ENCODE results near the gene RALGPS1.

The RALGPS1 gene

GRCh38 chr9:127205952-127206351, 291.4 kb downstream of the RALGPS1 start:
- TF ChIP-seq, protein P1, sequence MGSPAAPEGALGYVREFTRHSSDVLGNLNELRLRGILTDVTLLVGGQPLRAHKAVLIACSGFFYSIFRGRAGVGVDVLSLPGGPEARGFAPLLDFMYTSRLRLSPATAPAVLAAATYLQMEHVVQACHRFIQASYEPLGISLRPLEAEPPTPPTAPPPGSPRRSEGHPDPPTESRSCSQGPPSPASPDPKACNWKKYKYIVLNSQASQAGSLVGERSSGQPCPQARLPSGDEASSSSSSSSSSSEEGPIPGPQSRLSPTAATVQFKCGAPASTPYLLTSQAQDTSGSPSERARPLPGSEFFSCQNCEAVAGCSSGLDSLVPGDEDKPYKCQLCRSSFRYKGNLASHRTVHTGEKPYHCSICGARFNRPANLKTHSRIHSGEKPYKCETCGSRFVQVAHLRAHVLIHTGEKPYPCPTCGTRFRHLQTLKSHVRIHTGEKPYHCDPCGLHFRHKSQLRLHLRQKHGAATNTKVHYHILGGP (tag by site-specific recombination; IDR thresholded peaks at IDR 0.05) = no peak
- no peak for TF ChIP-seq ZNF621 (tag by site-specific recombination; IDR thresholded peaks at IDR 0.05)
- TF ChIP-seq SP2 (tag by site-specific recombination; IDR thresholded peaks at IDR 0.05) = no peak
- TF ChIP-seq, protein P2, sequence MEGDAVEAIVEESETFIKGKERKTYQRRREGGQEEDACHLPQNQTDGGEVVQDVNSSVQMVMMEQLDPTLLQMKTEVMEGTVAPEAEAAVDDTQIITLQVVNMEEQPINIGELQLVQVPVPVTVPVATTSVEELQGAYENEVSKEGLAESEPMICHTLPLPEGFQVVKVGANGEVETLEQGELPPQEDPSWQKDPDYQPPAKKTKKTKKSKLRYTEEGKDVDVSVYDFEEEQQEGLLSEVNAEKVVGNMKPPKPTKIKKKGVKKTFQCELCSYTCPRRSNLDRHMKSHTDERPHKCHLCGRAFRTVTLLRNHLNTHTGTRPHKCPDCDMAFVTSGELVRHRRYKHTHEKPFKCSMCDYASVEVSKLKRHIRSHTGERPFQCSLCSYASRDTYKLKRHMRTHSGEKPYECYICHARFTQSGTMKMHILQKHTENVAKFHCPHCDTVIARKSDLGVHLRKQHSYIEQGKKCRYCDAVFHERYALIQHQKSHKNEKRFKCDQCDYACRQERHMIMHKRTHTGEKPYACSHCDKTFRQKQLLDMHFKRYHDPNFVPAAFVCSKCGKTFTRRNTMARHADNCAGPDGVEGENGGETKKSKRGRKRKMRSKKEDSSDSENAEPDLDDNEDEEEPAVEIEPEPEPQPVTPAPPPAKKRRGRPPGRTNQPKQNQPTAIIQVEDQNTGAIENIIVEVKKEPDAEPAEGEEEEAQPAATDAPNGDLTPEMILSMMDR (tag by site-specific recombination; IDR thresholded peaks at IDR 0.05) = no peak
- TF ChIP-seq ZNF707 (tag by site-specific recombination; IDR thresholded peaks at IDR 0.05) = no peak
- TF ChIP-seq ZSCAN16 (tag by site-specific recombination; IDR thresholded peaks at IDR 0.05) = no peak
- no peak for TF ChIP-seq ZNF449 (tag by site-specific recombination; IDR thresholded peaks at IDR 0.05)
- TF ChIP-seq ZNF121 (tag by site-specific recombination; IDR thresholded peaks at IDR 0.05) = no peak
- no peak for TF ChIP-seq ZNF830 (tag by site-specific recombination; IDR thresholded peaks at IDR 0.05; ENCODE audit: low read depth)
- Histone ChIP-seq H3K4me3 (ENCODE audit: low read depth, low read length) (no peak overlapping the region), H3K36me3 (ENCODE audit: control insufficient read depth in 2 of 2, insufficient read depth in 1 of 2, low read length in 2 of 2) (no peaks in the 10 kb centered on the region), H3K27ac (ENCODE audit: extremely low read depth, low read depth, low read length) (no peak overlapping the region), H3K9me3 (ENCODE audit: control insufficient read depth, insufficient read depth, low read depth, low read length) (no peaks in the 10 kb centered on the region), H3K4me1 (ENCODE audit: control insufficient read depth, insufficient read depth, low read length) (no peaks in the 10 kb centered on the region)
- CTCF ChIA-PET = interaction anchor here (1.1 to 9.8 kb wide), 4 partner anchors 8 to 291 kb away, joined by 3 to 188 read pairs (median 10); partner anchors contain the start of gene RALGPS1
- POLR2A ChIA-PET = no interaction called here

GRCh38 chr9:127206666-127207065, 292.1 kb downstream of the RALGPS1 start:
- no peak for TF ChIP-seq ZNF658 (tag by site-specific recombination; IDR thresholded peaks at IDR 0.05)
- TF ChIP-seq ZNF624 (tag by site-specific recombination; IDR thresholded peaks at IDR 0.05) = no peak
- TF ChIP-seq ZNF132 (tag by site-specific recombination; IDR thresholded peaks at IDR 0.05; ENCODE audit: borderline replicate concordance) = no peak
- Histone ChIP-seq H3K9me3 (ENCODE audit: control insufficient read depth, insufficient read depth, low read depth, low read length) (no peaks in the 10 kb centered on the region), H3K4me1 (ENCODE audit: control insufficient read depth, insufficient read depth, low read length) (no peaks in the 10 kb centered on the region), H3K4me3 (ENCODE audit: low read depth, low read length) (no peak overlapping the region), H3K27ac (ENCODE audit: extremely low read depth, low read depth, low read length) (no peak overlapping the region), H3K36me3 (ENCODE audit: control insufficient read depth in 2 of 2, insufficient read depth in 1 of 2, low read length in 2 of 2) (no peaks in the 10 kb centered on the region)
- CTCF ChIA-PET = interaction anchor here (1.1 kb wide), 1 partner anchor 248 kb away, joined by 3 read pairs; no protein-coding TSS in a partner anchor
- POLR2A ChIA-PET = no interaction called here

DNA sequence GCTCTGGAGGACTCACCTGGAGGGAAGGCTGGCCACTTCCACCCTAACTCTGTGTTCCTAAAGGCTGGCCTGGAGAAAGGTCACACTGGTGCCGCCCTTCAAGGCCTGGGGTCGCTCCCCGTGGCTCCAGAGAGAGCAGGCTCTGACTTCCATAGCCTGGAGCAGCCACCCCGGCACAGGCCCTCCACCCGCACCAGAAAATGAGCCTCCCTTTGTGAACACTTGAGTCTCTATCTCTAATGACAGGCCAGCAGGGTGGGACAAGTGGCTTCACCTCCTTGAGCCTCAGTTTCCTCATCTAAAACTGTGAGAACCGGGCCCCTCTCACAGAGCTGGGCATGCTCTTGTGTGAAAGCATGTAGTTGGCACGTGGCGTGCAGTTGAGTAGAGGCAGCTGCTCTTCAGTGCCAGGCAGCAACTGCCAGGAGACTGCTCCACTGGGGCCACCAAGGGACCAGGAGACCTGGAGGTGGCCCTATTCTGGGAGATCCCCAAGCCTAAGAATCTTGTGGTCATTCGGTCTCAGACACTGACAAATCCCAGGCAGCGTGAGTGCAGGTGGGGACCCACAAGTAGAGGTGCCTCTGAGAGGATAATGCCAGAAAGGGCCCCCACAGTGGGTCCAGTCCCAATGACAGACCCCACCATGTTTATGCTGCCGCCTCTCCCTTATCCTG, 293.3 kb downstream of the RALGPS1 start:
- ChIA-PET POLR2A (no interaction called here), CTCF (interaction anchor here (0.7 to 1.5 kb wide), 3 partner anchors 189 to 267 kb away, joined by 3 to 6 read pairs (median 5); partner anchors contain the start of gene SLC2A8)
- H3K27ac ChIP-seq (ENCODE audit: extremely low read depth, low read depth, low read length) = no peak overlapping the region
- H3K9me3 ChIP-seq (ENCODE audit: control insufficient read depth, insufficient read depth, low read depth, low read length) = no peaks in the 10 kb centered on the region
- H3K4me1 ChIP-seq (ENCODE audit: control insufficient read depth, insufficient read depth, low read length) = no peaks in the 10 kb centered on the region
- no peaks in the 10 kb centered on the region for H3K36me3 ChIP-seq (ENCODE audit: control insufficient read depth in 2 of 2, insufficient read depth in 1 of 2, low read length in 2 of 2)
- H3K4me3 ChIP-seq (ENCODE audit: low read depth, low read length) = no peak overlapping the region
- TF ChIP-seq HOXD13 (CRISPR knock-in tag; IDR thresholded peaks at IDR 0.05; ENCODE audit: borderline replicate concordance) = no peak
- no peak for TF ChIP-seq ZNF404 (tag by site-specific recombination; IDR thresholded peaks at IDR 0.05)
- no peak for TF ChIP-seq ZNF211 (tag by site-specific recombination; IDR thresholded peaks at IDR 0.05; ENCODE audit: low read depth)
- no peak for TF ChIP-seq ZNF138 (tag by site-specific recombination; IDR thresholded peaks at IDR 0.05; ENCODE audit: borderline replicate concordance)
- TF ChIP-seq SETDB1 (IDR thresholded peaks at IDR 0.05; ENCODE audit: insufficient read length, low read length) = no peak
- TF ChIP-seq, protein P2 (tag by site-specific recombination; IDR thresholded peaks at IDR 0.05) = no peak
- TF ChIP-seq ZNF18 (tag by site-specific recombination; IDR thresholded peaks at IDR 0.05) = no peak
- TF ChIP-seq TRIM28 (IDR thresholded peaks at IDR 0.05; ENCODE audit: borderline replicate concordance, low read length) = no peak
- TF ChIP-seq ZBTB17 (tag by site-specific recombination; IDR thresholded peaks at IDR 0.05) = no peak
- no peak for TF ChIP-seq ZNF624 (tag by site-specific recombination; IDR thresholded peaks at IDR 0.05)
